Measurements from ENCODE around the gene AGER. TPM values are rescaled to one million over a fixed set of nuclear protein-coding genes. Genes with fewer than 3 reads are reported as not detected.

Gene AGER
- total and polyA plus RNA-seq, 9 of the 15 experiments (the other 6 are each of a cell fraction or from before 2014, with no cell fraction given): 1.2 to 11.5 (median 4.1) TPM

DNA sequence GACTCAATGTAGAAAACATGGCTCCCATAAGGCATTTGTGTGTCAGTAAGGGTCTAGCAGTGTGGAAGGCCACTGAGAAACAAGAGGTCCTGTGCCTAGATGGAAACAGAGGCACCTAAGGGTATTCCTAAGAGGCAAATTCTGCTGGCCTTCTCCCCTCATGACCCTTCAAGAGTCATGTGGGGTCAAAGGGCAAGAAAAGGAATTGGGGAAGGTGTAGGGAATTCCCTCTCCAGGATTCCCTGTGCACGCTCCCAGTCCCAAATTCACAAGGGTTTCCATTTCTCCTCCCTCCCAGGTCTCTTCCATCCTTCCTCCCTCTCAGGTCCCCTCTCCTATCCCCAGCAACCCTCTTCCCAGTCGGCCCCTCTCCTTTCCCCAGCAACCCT is 8.7 kb downstream of the AGER start (continued):
- TF ChIP-seq GABPB1 (CRISPR knock-in tag; IDR thresholded peaks at IDR 0.05) (no peak), NFIC (IDR thresholded peaks at IDR 0.05) (no peak), CXXC5 (CRISPR knock-in tag; IDR thresholded peaks at IDR 0.05) (no peak), GTF2F1 (IDR thresholded peaks at IDR 0.05; ENCODE audit: low read depth, low read length) (no peak), SMARCA4 (IDR thresholded peaks at IDR 0.05) (0 out of 2 replicates have a peak, but pooled peaks have one; percentile 10), CREM (IDR thresholded peaks at IDR 0.05; ENCODE audit: low read depth) (no peak), ZNF121 (CRISPR knock-in tag; conservative IDR thresholded peaks at IDR 0.05) (no peak), RBM15 (IDR thresholded peaks at IDR 0.05; ENCODE audit: insufficient read depth, low read length) (no peak), XRCC4 (IDR thresholded peaks at IDR 0.05; ENCODE audit: extremely low read depth, insufficient read depth, insufficient read length) (no peak), HLTF (IDR thresholded peaks at IDR 0.05) (peak; percentile 20; the same call in 1 of the 2 replicates), STAT5A (IDR thresholded peaks at IDR 0.05; ENCODE audit: borderline replicate concordance, low read length) (no peak)
- TF ChIP-seq, protein P1, sequence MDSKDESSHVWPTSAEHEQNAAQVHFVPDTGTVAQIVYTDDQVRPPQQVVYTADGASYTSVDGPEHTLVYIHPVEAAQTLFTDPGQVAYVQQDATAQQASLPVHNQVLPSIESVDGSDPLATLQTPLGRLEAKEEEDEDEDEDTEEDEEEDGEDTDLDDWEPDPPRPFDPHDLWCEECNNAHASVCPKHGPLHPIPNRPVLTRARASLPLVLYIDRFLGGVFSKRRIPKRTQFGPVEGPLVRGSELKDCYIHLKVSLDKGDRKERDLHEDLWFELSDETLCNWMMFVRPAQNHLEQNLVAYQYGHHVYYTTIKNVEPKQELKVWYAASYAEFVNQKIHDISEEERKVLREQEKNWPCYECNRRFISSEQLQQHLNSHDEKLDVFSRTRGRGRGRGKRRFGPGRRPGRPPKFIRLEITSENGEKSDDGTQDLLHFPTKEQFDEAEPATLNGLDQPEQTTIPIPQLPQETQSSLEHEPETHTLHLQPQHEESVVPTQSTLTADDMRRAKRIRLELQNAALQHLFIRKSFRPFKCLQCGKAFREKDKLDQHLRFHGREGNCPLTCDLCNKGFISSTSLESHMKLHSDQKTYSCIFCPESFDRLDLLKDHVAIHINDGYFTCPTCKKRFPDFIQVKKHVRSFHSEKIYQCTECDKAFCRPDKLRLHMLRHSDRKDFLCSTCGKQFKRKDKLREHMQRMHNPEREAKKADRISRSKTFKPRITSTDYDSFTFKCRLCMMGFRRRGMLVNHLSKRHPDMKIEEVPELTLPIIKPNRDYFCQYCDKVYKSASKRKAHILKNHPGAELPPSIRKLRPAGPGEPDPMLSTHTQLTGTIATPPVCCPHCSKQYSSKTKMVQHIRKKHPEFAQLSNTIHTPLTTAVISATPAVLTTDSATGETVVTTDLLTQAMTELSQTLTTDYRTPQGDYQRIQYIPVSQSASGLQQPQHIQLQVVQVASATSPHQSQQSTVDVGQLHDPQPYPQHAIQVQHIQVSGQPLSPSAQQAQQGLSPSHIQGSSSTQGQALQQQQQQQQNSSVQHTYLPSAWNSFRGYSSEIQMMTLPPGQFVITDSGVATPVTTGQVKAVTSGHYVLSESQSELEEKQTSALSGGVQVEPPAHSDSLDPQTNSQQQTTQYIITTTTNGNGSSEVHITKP (IDR thresholded peaks at IDR 0.05; ENCODE audit: partially characterized antibody): peak; percentile 10
- TF ChIP-seq, protein P2, sequence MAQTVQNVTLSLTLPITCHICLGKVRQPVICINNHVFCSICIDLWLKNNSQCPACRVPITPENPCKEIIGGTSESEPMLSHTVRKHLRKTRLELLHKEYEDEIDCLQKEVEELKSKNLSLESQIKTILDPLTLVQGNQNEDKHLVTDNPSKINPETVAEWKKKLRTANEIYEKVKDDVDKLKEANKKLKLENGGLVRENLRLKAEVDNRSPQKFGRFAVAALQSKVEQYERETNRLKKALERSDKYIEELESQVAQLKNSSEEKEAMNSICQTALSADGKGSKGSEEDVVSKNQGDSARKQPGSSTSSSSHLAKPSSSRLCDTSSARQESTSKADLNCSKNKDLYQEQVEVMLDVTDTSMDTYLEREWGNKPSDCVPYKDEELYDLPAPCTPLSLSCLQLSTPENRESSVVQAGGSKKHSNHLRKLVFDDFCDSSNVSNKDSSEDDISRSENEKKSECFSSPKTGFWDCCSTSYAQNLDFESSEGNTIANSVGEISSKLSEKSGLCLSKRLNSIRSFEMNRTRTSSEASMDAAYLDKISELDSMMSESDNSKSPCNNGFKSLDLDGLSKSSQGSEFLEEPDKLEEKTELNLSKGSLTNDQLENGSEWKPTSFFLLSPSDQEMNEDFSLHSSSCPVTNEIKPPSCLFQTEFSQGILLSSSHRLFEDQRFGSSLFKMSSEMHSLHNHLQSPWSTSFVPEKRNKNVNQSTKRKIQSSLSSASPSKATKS (CRISPR knock-in tag; IDR thresholded peaks at IDR 0.05): no peak
